Thyroid gland (tissue), 4 donors: ENCODE results near the gene TEX30.

Experiments
- CTCF ChIP-seq, 6 experiments: fragments of 200-600 bp in 3 of 6; fragments of 450-650 bp in 3 of 6; sonication (generic) in 3 of 6; IDR thresholded peaks; one replicate each; pipeline ENCODE4 v1.5.1; 2016 to 2019; ENCODE audit warnings: antibody characterized with exemption in 6 of 6, mild to moderate bottlenecking in 2 of 6, inconsistent platforms in 1 of 6, moderate library complexity in 1 of 6
- POLR2A ChIP-seq, 2 donors: fragments of 450-650 bp; IDR thresholded peaks; one replicate each; pipeline ENCODE4 v1.6.1; 2017; ENCODE audit warnings: antibody characterized with exemption in 2 of 2, mild to moderate bottlenecking in 2 of 2, moderate library complexity in 1 of 2

DNA sequence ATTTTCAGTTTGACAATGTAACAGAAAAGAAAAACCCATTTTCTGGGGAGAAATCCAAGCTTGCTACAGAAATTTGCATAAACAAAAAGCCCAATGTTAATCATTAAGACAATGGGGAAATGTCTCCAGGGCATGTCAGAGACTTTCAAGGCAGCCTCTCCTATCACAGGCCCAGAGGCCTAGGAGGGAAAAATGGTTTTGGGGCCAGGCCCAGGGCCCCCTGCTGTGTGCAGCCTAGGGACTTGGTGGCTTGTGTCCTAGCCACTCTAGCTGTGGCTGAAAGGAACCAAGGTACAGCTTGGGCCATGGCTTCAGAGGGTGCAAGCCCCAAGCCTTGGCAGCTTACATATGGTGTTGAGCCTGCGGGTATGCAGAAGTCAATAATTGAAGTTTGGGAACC, 8.0 kb upstream of the TEX30 start:
- TF ChIP-seq POLR2A (IDR thresholded peaks at IDR 0.05) (no peak), CTCF (IDR thresholded peaks at IDR 0.05) (no peak)
